Hindlimb muscle (tissue), 1 donor: ENCODE data around the gene APOL3. TPM values are rescaled to one million over a fixed set of nuclear protein-coding genes. Genes with fewer than 3 reads are reported as not detected.
A peak's percentile ranks its signal among the peaks of the same experiment; 100 is the strongest.
"Not testable (repeated sequence)": the region's sequence is repeated elsewhere in the genome, so short reads cannot be mapped to it uniquely, and the experiment has no call there.

ENCODE experiments used
- DNase-seq: peaks from one replicate; pipeline ENCODE4 v3.0.0-alpha.2; 2013
- polyA plus RNA-seq: library from polyadenylated mRNA; unstranded; fragments of 120-200 nt; gene quantifications from one replicate; pipeline ENCODE4 v1.2.1, GENCODE V29; 2013; ENCODE audit not compliant: insufficient read length

The APOL3 gene, protein sequence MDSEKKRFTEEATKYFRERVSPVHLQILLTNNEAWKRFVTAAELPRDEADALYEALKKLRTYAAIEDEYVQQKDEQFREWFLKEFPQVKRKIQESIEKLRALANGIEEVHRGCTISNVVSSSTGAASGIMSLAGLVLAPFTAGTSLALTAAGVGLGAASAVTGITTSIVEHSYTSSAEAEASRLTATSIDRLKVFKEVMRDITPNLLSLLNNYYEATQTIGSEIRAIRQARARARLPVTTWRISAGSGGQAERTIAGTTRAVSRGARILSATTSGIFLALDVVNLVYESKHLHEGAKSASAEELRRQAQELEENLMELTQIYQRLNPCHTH
- 13.8 TPM for polyA plus RNA-seq

DNA sequence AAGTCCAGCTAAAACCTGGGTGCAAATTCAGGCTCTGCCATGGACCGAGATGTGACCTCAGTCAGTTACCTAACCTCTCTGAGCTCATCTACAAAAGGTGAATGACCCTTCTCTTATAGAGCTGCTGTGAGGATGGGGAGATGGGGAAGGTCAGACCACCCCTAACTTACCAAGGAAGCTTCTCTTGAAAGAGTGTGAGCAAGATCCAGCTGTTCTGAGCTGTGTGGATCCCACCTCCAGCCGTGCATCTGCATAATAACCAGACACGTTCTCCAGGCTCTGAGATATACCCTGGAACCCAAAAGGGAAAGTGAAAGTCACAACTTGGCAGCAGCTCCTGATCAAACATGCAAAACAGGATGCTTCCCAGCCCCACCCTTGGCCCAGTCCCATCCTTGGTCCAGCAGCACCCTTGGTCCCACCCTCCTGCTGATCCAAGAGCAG lies at the start of gene APOL3:
Gene APOL3, minus strand, starts transcription at position 257 of the 444 bp plus-strand sequence. CDS start 11,700 bp downstream, outside the sequence.
- peak; percentile 64 for DNase-seq

DNA sequence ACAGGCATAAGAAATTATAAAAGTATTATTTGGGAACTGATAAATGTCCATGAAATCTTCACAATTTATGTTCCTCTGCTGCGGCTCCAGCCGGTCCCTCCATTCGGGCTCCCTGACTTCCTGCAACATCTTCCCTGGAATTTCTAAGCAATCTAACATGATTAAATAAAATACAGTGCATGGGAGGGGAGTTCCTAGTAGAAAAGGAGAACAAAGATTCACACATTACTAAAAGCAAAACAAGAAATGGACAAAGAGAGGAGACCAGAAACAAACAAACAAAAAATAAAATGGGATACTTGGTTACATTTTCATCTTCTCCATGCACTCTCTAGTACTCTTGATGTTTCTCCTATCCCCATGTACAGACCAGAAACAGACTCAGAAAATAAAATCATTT lies 49.7 kb upstream of the APOL3 start:
- no peak for DNase-seq

DNA sequence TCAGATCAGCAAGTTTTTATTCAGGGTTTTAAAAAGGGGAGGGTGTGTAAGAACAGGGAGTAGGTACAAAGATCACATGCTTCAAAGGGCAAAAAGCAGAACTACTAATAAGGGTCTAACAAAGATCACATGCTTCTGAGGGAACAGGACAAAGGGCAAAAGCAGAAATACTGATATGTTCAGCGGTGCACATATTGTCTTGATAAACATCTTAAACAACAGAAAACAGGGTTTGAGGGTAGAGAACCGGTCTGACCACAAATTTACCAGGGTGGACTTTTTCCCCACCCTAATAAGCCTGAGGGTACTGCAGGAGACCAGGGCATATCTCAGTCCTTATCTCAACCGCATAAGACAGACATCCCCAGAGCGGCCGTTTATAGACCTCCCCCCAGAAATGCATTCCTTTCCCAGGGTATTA lies 48.9 kb upstream of the APOL3 start:
- not testable (repeated sequence) for DNase-seq

DNA sequence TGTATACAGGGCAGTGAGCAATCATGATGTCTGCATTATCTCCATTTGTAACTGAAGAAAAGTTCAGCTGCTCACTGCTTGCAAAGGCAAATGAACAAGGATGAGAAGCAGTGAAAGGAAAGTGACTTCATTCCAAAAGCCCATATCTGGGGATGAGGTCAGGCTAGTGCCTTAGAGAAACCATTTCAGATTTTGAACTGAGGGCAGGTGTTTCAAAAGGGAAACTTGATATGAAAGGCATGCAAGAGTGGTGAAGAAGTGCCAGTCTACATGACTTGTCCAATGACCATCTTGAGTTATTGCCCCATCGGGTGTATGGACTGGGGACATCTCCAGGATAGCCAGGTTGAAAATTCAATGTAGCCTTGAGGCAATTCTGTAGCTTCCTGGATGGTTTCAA lies 48.4 kb upstream of the APOL3 start:
- no peak for DNase-seq

DNA sequence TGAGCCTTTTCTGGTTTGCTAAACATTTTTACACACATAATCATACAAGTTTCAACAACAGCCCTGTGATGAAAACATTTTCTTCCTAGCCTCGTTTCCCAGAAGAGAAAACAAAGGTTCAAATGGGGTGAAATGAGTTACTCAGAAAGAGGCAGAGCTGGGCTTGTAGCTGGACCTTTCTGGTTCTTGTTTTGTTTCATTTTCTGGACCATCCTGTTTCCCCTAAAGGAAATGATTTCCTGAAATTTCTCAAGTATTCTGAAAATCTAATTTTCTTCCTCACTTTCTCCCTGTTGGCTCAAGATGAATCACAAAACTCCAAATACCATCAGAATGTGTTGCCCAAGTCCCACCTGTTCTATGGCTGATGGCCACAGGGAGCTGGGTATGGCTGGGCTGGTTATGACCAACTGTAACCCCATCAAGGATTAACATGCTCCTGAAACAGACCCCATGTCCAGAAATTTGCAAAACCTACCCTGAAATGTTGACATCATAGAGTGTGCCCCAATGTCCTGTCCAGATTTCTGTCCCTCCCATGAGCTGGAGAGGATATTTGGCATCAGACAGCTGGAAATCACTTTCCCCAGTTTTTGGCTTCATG lies 47.7 kb upstream of the APOL3 start:
- no peak for DNase-seq

DNA sequence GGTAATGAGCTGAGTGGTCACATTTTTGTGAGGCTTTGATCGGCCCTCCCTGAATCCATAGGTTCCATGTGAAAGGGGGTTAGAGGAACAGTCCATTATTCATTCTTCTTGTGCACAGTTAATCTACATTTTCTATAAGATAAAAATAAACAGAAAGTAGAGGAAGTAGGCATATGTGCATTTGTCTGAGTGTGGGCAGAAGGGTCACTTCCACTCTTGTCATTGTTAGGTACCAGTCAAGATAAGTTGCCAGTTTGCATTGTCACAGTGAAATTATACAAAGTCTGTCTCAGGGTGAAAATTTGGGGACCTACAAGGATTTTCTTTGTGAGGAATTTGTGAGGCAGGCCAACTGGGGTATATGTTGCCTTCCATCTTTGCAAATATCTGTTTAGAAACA lies 45.7 kb upstream of the APOL3 start:
- DNase-seq: no peak

DNA sequence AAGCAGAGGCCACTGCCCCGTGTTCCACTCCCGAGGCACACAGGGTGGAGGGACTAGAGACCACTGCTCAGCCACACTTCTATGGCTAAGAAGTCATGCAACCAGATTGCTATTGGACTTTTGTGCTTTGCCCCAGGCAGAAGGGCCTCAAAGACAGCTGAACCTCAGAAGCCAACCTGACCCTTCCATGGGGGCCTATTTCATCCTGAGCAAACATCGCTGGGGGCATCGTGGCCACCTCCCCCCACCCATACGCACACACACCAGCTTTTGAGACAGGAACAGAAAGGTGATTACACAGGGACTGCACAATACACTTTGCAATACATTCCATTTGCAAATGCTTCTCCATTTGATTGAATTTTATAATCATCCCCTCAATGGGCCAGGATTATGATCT lies 45.0 kb upstream of the APOL3 start:
- not testable (repeated sequence) for DNase-seq

DNA sequence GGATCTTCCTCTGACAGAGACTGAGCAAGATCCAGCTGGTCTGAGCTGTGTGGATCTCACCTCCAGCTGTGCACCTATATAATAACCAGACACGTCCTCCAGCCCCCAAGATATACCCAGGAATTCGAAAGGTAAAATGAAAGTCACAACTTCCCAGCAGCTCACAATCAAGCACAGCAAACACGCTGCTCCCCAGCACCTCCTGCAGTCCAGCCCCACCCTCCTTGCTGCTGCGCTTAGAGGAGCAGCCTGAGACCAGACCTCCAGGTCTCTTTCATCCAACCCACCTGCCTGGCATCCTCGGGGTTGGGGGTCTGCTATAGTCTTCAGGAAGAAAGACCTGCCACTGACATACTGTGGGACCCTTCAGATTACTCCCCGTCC lies 44.1 kb upstream of the APOL3 start:
- no peak for DNase-seq

DNA sequence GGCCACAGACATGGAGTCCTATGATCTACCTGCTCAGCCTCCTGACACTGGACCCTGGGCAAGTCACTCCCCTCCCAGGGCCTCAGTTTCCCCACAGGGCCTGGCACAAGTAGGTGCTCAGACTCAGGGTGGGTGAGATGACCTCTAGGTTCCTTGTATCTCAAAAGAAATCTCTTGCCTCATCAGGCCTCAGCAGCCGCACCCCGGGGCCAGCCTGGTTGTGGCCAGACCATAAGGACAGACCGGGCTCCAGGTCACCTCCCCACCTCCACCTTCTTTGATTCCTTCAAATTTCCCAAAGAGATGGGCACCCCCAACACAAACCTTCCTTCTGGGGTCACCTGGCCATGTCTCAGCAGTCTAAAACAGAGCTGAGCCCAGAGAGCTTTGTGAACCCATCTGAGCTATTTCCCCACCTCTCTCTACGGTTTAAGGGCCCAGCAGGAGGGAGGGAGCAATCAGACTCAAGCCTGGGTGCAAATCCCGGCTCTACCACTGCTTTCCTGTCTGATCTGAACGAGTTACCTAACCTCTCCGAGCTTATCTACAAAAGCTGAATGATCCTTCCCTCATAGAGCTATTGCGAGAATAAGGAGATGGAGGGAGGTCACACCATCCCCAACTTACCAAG lies 43.6 kb upstream of the APOL3 start:
- no peak for DNase-seq

DNA sequence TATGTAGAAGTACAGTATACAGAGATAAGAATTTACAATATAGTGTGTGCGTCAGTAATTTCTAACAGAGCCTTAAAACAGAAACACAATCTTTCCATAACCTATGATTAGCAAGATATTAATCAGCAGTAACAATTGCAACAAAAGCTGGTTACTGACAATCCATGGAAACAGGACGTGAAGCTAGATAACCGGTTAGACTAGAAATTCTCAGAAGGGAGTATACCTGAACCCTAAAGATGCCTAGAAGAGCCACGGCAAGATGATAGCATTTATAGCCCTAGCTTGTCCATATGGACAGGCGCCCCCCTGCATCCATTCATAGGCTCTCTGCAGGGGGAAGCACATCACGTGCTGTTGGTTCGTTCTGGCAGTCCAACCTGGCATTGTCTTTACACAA lies 42.9 kb upstream of the APOL3 start:
- not testable (repeated sequence) for DNase-seq

DNA sequence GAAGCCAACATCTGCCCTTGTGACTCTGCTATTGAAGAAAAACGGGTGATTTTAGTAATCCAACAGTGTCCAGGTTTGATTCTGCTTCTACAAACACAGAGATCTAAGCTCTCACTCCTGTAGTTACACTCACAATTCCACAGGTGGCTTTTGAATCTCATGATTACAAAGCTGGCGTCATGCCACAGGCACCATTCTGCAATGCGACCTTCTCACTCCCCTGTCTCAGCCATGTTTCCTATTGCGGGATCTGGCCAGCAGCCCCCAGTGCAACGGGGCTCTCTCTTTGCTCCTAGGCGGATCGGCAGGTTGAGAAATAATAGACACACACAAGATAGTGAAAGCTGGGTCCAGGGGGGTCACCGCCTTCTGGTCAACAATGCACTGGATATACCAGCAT lies 42.4 kb upstream of the APOL3 start:
- DNase-seq: not testable (repeated sequence)

DNA sequence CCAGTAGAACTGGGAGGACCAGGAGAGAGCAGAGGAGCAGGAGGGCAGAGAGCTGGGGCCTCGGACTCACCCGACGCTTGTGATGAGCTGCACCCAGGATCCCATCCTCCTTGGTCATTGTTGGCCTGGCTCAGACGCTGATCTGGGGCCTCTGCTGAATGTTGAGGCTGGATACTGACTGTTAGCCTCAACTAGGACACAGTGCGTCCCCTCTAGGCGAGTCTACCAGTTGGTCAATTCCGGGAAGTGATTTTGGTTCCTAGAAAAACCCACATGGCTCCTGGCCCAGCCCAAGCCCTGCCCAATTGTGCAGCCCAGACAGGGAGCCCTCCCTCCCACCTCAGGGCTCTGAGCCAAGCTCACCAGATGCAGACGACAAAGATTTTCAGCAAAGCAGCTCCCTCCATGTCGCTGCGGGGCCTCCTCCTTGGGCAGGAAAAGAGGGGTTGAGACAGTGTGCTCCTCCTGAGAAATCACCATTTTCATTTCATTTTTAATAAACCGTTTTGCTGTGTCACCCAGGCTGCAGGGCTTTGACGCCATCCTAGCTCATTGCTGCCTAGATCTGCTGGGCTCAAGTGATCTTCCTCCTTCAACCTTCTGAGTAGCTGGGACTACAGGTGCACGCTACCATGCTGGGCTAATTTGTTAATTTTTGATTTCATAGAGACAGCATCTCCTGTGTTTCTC lies 41.2 kb upstream of the APOL3 start, which contains the start of gene APOL4:
Gene APOL4, minus strand, starts transcription at position 180 of the 690 bp plus-strand sequence. Its CDS starts 75 bp downstream, at position 105.
- peak; percentile 78 for DNase-seq

DNA sequence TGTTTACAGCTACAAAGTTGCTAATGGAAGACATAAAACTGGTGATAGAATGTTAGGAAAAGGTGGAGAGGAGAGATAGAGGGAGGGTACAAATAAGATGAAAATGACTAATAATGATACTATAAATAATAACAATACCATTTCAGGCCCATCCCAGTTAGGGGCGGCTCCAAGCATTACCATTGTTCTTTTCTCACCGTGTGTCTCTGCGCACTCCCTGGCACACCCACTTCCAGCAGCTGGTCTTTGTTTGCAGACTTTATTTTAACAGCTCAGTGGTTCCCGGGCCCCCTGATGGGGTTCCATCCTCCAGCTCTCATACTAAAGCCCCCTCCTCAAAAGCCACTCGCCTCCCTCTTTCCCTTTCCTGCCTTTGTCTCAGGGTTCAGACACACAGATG lies 40.5 kb upstream of the APOL3 start:
- not testable (repeated sequence) for DNase-seq

DNA sequence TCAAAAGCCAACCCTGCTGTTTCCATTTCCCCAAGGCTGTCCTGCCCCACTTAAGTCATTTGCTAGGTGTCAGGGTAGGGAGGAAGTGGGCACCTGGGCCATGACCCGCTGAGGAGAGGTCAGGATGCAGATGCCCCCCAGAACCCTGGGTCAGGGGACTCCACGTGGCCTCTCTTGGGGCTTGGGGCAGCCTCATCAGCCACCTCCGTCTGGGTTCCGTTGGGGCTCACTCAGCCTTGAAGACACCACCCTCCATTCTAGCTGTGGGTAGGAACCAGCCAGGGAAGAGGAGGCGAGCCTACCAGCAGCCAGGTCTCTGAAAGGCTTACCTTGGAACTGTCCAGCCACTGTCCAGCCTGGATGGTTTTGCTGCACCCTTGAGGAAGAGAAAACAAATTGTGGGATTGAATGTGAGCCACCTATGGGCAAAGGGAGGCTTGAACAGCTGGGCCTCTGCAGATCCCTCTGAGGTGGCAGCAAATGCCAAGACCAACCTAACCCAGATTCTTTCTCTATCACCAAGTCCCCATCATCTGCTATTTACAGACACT lies 38.5 kb upstream of the APOL3 start:
- no peak for DNase-seq

DNA sequence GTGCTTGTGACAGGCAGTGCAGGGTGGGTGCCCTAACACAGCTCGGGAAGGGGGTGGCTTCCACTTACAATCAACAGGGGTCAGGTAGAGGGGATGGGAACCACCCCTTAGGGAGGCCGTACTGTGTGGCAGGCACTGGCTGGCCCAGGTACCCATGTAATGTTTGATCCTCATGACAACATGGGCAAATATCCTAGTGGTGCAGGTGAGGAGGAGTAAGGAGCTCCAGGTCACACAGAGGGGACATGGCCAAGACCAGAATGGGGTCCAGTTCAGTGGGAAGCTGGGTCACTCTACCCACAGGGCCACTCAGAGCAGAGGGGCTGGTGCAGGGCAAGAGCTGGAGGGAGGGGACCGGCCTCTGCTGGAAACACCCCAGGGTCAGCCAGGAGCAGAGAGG lies 38.0 kb upstream of the APOL3 start:
- DNase-seq: no peak

DNA sequence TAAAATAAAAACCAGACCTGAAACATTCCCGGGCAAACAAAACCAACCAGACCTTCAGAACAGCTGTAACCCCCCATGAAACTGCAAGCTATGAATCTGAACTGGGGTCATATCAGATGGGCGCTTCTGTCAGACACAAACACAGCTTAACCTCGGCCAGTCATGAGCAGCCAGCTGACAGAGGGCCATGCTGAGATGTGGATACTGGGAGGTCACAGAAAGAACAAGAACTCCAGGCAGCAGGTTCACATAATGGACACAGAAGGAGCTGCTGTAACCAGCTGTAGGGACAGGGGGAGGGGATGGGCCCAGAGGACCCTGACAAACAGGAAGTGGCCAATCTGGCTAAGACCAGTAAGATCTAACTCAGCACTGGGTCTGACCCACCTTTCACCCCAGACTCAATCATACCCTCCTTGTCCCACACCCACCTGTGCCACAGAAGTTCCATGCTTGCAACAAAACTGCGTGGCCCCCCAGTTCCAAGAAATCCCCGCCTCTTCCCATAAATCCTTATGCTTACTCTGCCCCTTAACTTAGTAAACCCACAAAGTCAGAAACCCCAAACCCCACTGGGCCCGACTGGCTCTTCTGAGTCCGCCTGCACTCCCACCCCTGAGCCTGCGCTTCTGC lies 37.1 kb upstream of the APOL3 start:
- DNase-seq: peak; percentile 53

DNA sequence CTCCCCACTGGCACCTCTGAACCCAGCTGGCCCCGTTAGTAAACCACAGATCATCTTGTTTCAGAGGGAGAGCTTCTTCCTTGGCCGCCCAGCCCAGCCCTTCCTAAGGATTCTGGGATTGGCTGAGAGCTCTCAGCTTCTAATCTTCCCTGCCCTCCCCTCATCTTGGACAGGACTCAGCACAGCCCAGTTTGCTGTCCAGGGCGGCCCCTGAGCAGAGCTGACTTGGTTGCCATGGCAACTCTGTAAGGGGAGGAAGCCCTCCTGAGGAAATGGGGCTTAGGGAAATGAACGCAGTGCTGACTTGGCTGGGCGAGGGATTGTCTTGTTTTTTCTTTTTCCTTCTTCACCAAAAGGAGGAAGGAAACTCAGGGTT lies 36.5 kb upstream of the APOL3 start:
- peak; percentile 60 for DNase-seq

DNA sequence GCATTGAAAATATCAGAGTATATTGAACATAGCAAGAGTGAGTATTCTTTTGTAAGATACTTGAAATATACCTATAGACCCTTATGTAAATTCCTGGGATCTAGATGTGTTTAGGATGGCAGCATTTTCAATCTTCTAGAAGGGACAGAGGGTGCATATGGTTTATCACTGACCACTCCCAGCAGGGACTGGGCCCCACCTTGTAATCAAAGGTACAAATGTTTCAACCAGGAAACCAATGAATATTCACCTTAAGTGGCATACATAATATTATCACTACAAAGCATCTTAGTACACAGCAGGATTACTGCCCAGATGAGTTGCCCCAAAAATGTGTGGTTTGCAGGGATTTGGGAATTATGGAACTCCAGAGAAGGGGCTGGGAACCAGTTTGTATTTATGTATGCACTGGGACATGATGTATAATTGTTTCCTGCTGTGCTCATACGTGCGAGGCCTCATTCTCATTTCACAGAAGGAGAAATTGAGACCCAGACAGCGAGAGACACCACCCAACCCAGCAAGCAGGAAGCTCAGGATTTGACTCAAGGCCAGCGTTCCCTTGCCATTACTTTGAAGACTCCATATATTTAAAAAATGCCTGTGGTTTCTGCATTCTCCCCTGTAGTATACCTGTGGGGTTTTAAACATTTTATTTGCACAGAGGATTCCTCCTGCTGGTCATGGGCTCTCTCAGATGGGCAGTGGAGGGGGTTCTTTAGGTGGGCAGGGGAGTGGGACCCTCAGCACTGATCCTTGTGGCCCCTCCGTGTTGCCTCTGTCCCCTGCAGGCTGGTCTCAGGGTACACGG lies 35.9 kb upstream of the APOL3 start:
- DNase-seq: no peak

DNA sequence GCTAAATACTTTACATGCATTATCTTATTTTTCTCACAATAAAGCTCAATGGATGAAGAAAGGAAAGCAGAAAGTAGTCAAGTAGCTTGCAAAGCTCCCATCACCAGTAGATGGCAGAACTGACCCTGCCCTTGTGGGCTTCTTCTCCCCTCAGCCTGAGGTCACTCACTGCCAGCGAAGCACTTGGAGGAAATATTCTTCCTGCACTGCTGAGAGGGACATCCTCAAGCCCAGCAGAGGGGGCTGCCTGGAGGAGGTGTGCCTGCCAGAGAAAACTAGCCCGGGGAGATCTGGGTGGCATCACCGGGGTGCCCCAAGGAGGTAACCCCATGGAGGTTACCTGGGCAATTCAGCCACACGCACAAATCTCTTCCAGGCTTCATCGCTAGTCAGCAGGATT lies 34.4 kb upstream of the APOL3 start:
- DNase-seq: peak; percentile 61

DNA sequence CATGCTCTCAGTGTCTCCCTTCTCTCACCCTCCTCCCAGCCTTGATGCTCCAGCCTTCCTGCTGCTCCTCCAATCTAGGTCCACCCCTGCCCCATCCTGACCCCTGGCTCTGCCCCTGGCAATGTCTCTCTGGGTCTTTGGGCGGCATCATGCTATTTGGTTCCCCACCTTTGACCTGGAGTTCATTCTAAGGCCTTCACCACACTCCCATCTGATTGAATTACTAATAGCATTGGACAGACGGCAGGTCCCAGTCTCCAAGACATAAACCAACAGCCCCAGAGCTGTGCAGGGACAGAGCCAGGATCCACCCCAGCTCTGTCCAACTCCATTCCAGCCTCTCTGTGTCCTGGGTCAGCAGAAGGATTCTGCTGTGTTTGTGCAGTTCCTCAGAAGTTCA lies 33.8 kb upstream of the APOL3 start:
- DNase-seq: no peak

DNA sequence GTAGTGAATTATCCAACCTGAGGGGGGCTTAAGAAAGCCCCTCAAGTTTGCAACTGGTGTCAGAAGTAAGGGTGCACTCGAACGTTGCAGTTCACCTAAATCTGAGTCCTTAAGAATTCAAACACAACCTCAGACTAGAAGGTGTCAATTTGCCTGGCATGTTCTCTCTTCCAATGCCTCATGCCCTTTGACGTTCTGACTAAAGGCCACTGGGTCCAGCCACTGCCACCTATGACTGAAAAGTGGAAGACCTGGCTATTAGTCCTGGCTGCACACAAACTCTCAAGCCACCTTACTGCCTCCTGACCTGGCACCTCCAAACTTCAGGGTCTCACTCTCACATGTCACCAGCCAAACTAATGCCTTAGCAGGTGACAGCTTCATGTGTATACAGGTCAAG lies 33.0 kb upstream of the APOL3 start:
- DNase-seq: no peak
